RWPE2 (cell line): ENCODE data around the gene NEK7.

Experiments
- ATAC-seq: fragments of 200-7000 bp; cut with Tn5 transposase; 3 replicates; pipeline ENCODE4 v1.9.1; 2021; ENCODE audit warnings: low read depth
- DNase-seq: peaks from one replicate; pipeline ENCODE4 v3.0.0-alpha.2; 2020; ENCODE audit warnings: low spot score
- H3K27ac ChIP-seq: fragments of 450-650 bp; 2 replicates; pipeline ENCODE4 v1.5.1; 2017; ENCODE audit warnings: mild to moderate bottlenecking; ENCODE audit not compliant: poor library complexity, severe bottlenecking
- H3K27me3 ChIP-seq: fragments of 250-450 bp; sonication (Bioruptor Pico); 2 replicates; pipeline ENCODE4 v1.5.1; 2021; ENCODE audit warnings: mild to moderate bottlenecking, moderate library complexity; ENCODE audit not compliant: insufficient read depth, poor library complexity, severe bottlenecking
- H3K36me3 ChIP-seq: fragments of 250-450 bp; sonication (Bioruptor Pico); 2 replicates; pipeline ENCODE4 v1.5.1; 2020; ENCODE audit warnings: low read depth, mild to moderate bottlenecking, moderate library complexity
- H3K4me1 ChIP-seq: fragments of 250-450 bp; sonication (Bioruptor Pico); 2 replicates; pipeline ENCODE4 v1.5.1; 2021; ENCODE audit warnings: mild to moderate bottlenecking, moderate library complexity; ENCODE audit not compliant: insufficient read depth, poor library complexity, severe bottlenecking
- H3K4me3 ChIP-seq: fragments of 250-450 bp; sonication (Bioruptor Pico); 2 replicates; pipeline ENCODE4 v1.5.1; 2021; ENCODE audit warnings: mild to moderate bottlenecking, moderate library complexity; ENCODE audit not compliant: severe bottlenecking
- H3K9me3 ChIP-seq: fragments of 250-450 bp; sonication (Bioruptor Pico); 2 replicates; pipeline ENCODE4 v1.5.1; 2021; ENCODE audit warnings: mild to moderate bottlenecking, moderate library complexity; ENCODE audit not compliant: severe bottlenecking
- CTCF ChIP-seq: fragments of 450-650 bp; IDR thresholded peaks from one replicate; pipeline ENCODE4 v1.5.1; 2017; ENCODE audit warnings: mild to moderate bottlenecking, moderate library complexity; ENCODE audit not compliant: poor library complexity, severe bottlenecking

The NEK7 gene

DNA sequence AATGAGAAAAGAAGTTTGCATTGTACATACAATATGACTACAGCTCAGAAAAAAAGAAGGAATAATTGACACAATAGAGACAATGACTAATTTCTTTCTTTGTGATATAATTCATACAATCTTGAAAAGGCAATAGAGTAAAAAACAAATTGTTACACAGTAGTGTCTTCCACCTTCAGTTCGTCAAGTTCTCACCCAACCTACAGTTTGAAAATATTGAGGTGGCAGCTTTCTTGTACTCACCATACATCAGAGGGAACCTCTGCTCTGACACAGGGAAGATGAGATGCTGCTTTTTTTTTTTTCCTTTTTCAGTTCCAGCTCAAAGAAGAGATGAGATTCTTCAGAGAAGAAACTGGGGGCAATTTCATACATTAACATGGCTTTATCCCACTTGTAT is 210.5 kb downstream of the NEK7 start:
- no peaks in the 10 kb centered on the region for H3K9me3 ChIP-seq
- no peaks in the 10 kb centered on the region for H3K4me1 ChIP-seq
- no peak overlapping the region for H3K4me3 ChIP-seq
- ATAC-seq, result no peak
- H3K27ac ChIP-seq, result no peak overlapping the region
- DNase-seq, result no peak
- no peak for TF ChIP-seq CTCF
- H3K27me3 ChIP-seq, result no peaks in the 10 kb centered on the region
- no peaks in the 10 kb centered on the region for H3K36me3 ChIP-seq

- H3K9me3 ChIP-seq, result no peaks in the 10 kb centered on the region
- DNase-seq, result no peak
- H3K27ac ChIP-seq, result no peak overlapping the region
- ATAC-seq, result no peak
- no peaks in the 10 kb centered on the region for H3K27me3 ChIP-seq
- H3K36me3 ChIP-seq, result no peaks in the 10 kb centered on the region
- no peak for TF ChIP-seq CTCF
- H3K4me1 ChIP-seq, result peaks cover 7% of the 10 kb centered on the region
- H3K4me3 ChIP-seq, result no peak overlapping the region
Observed at GRCh38 chr1:198370996-198371395, 214.2 kb downstream of the NEK7 start.
